ENCODE results near the gene KCNK10.

The KCNK10 gene

GRCh38 chr14:88188745-88189416, 134.2 kb downstream of the KCNK10 start (continued):
- TF ChIP-seq ZNF514 (tag by site-specific recombination; IDR thresholded peaks at IDR 0.05) (no peak), ZXDB (tag by site-specific recombination; IDR thresholded peaks at IDR 0.05) (no peak), ZNF501 (tag by site-specific recombination; IDR thresholded peaks at IDR 0.05) (no peak), ZNF654 (tag by site-specific recombination; IDR thresholded peaks at IDR 0.05; ENCODE audit: low read depth) (no peak), ZBTB21 (tag by site-specific recombination; IDR thresholded peaks at IDR 0.05) (no peak), ZNF146 (tag by site-specific recombination; IDR thresholded peaks at IDR 0.05) (no peak), SETDB1 (IDR thresholded peaks at IDR 0.05; ENCODE audit: insufficient read length, low read length) (no peak), ZNF600 (tag by site-specific recombination; IDR thresholded peaks at IDR 0.05) (no peak), ZNF324 (tag by site-specific recombination; IDR thresholded peaks at IDR 0.05) (no peak), ZNF157 (tag by site-specific recombination; IDR thresholded peaks at IDR 0.05) (no peak)

- CTCF ChIA-PET, result no interaction called here
- Histone ChIP-seq H3K9me3 (ENCODE audit: control insufficient read depth, insufficient read depth, low read depth, low read length) (no peaks in the 10 kb centered on the region), H3K36me3 (ENCODE audit: control insufficient read depth in 2 of 2, insufficient read depth in 1 of 2, low read length in 2 of 2) (no peaks in the 10 kb centered on the region), H3K4me1 (ENCODE audit: control insufficient read depth, insufficient read depth, low read length) (peaks cover 2% of the 10 kb centered on the region; the same call in 1 of the 2 replicates), H3K27ac (ENCODE audit: extremely low read depth, low read depth, low read length) (no peak overlapping the region), H3K4me3 (ENCODE audit: low read depth, low read length) (no peak overlapping the region)
- TF ChIP-seq ZNF768 (tag by site-specific recombination; IDR thresholded peaks at IDR 0.05), result no peak
- POLR2A ChIA-PET, result no interaction called here
Observed at GRCh38 chr14:88185843-88186242, 137.2 kb downstream of the KCNK10 start.

GRCh38 chr14:88184956-88185355, 138.1 kb downstream of the KCNK10 start:
- no peak overlapping the region for H3K4me3 ChIP-seq (ENCODE audit: low read depth, low read length)
- POLR2A ChIA-PET, result no interaction called here
- TF ChIP-seq ZNF157 (tag by site-specific recombination; IDR thresholded peaks at IDR 0.05), result no peak
- no peak for TF ChIP-seq ZNF248 (tag by site-specific recombination; IDR thresholded peaks at IDR 0.05)
- TF ChIP-seq TCF7L2 (IDR thresholded peaks at IDR 0.05; ENCODE audit: borderline replicate concordance, low read depth, low read length), result no peak
- no peaks in the 10 kb centered on the region for H3K9me3 ChIP-seq (ENCODE audit: control insufficient read depth, insufficient read depth, low read depth, low read length)
- H3K4me1 ChIP-seq (ENCODE audit: control insufficient read depth, insufficient read depth, low read length), result peaks cover 2% of the 10 kb centered on the region; the same call in 1 of the 2 replicates
- H3K36me3 ChIP-seq (ENCODE audit: control insufficient read depth in 2 of 2, insufficient read depth in 1 of 2, low read length in 2 of 2), result no peaks in the 10 kb centered on the region
- no peak overlapping the region for H3K27ac ChIP-seq (ENCODE audit: extremely low read depth, low read depth, low read length)
- CTCF ChIA-PET, result interaction anchor here (1.0 kb wide), 1 partner anchor 439 kb away, joined by 3 read pairs; no protein-coding TSS in a partner anchor

- Histone ChIP-seq H3K36me3 (ENCODE audit: control insufficient read depth in 2 of 2, insufficient read depth in 1 of 2, low read length in 2 of 2) (no peaks in the 10 kb centered on the region), H3K4me1 (ENCODE audit: control insufficient read depth, insufficient read depth, low read length) (no peaks in the 10 kb centered on the region), H3K9me3 (ENCODE audit: control insufficient read depth, insufficient read depth, low read depth, low read length) (no peaks in the 10 kb centered on the region), H3K4me3 (ENCODE audit: low read depth, low read length) (no peak overlapping the region), H3K27ac (ENCODE audit: extremely low read depth, low read depth, low read length) (no peak overlapping the region)
- TF ChIP-seq ZNF707 (tag by site-specific recombination; IDR thresholded peaks at IDR 0.05), result no peak
- TF ChIP-seq ZNF174 (tag by site-specific recombination; IDR thresholded peaks at IDR 0.05), result no peak
- no peak for TF ChIP-seq ZBTB1 (tag by site-specific recombination; IDR thresholded peaks at IDR 0.05)
- no peak for TF ChIP-seq ZNF157 (tag by site-specific recombination; IDR thresholded peaks at IDR 0.05)
- no peak for TF ChIP-seq ZNF791 (tag by site-specific recombination; IDR thresholded peaks at IDR 0.05)
- no peak for TF ChIP-seq ZNF354C (tag by site-specific recombination; IDR thresholded peaks at IDR 0.05; ENCODE audit: borderline replicate concordance, low read depth)
- TF ChIP-seq ZNF266 (tag by site-specific recombination; IDR thresholded peaks at IDR 0.05; ENCODE audit: low read depth), result no peak
- no peak for TF ChIP-seq ZNF26 (tag by site-specific recombination; IDR thresholded peaks at IDR 0.05)
- no peak for TF ChIP-seq ZBTB21 (tag by site-specific recombination; IDR thresholded peaks at IDR 0.05)
- ChIA-PET CTCF (interaction anchor here (0.6 to 4.6 kb wide), 2 partner anchors 7 to 284 kb away, joined by 3 to 24 read pairs; no protein-coding TSS in a partner anchor), POLR2A (no interaction called here)
Observed at GRCh38 chr14:88181072-88181471, 142.0 kb downstream of the KCNK10 start.

Data from HEK293 (cell line).